PC-3 (cell line): ENCODE data around the gene CORO6. TPM values are rescaled to one million over a fixed set of nuclear protein-coding genes. Genes with fewer than 3 reads are reported as not detected.
A peak's percentile ranks its signal among the peaks of the same experiment; 100 is the strongest.

ENCODE experiments used
- ATAC-seq: fragments of 200-7000 bp; cut with Tn5 transposase; 2 replicates; pipeline ENCODE4 v1.9.1; 2020; ENCODE audit warnings: mild to moderate bottlenecking, moderate library complexity
- BruUV-seq: library from RNA; stranded (reverse); fragments of 400-500 nt; replicated peaks from 2 replicates; lab custom pipeline; 2021; lab: Mats Ljungman, UMichigan
- CTCF ChIA-PET: fragments of 300-600 bp; sonication (Branson Sonifier 250); formaldehyde crosslinking; loops from one replicate; lab custom pipeline; 2022; ENCODE audit warnings: antibody characterized with exemption; lab: Charles Lee
- POLR2A ChIA-PET: fragments of 300-600 bp; sonication (Branson Sonifier 250); formaldehyde crosslinking; loops from one replicate; lab custom pipeline; 2022; ENCODE audit warnings: antibody characterized with exemption; ENCODE audit not compliant: unreplicated experiment; lab: Charles Lee
- DNase-seq: peaks from one replicate; pipeline ENCODE4 v3.0.0-alpha.2; 2015
- H2AFZ ChIP-seq: fragments of 300-600 bp; sonication (generic); 2 replicates; pipeline ENCODE4 v1.6.0; 2016; ENCODE audit warnings: antibody characterized with exemption, low read length
- H3F3A ChIP-seq: fragments of 300-600 bp; sonication (generic); one replicate; pipeline ENCODE4 v1.6.0; 2017; ENCODE audit warnings: antibody characterized with exemption, low read length, control low read depth, mild to moderate bottlenecking; ENCODE audit not compliant: unreplicated experiment
- H3K27ac ChIP-seq: fragments of 300-600 bp; sonication (generic); 2 replicates; pipeline ENCODE4 v1.5.1; 2016; ENCODE audit warnings: mild to moderate bottlenecking, low read length
- H3K27me3 ChIP-seq: fragments of 300-600 bp; sonication (generic); 2 replicates; pipeline ENCODE4 v1.6.1; 2016; ENCODE audit warnings: low read length, mixed read lengths
- H3K36me3 ChIP-seq: fragments of 300-600 bp; sonication (generic); 2 replicates; pipeline ENCODE4 v1.6.1; 2016; ENCODE audit warnings: low read depth, mixed run types, low read length, mixed read lengths
- H3K4me1 ChIP-seq: fragments of 300-600 bp; sonication (generic); 2 replicates; pipeline ENCODE4 v1.5.1; 2016; ENCODE audit warnings: low read length; ENCODE audit not compliant: insufficient read depth
- H3K4me2 ChIP-seq: fragments of 300-600 bp; sonication (generic); 2 replicates; pipeline ENCODE4 v1.6.0; 2016; ENCODE audit warnings: low read length
- H3K4me3 ChIP-seq: fragments of 300-600 bp; sonication (generic); 2 replicates; pipeline ENCODE4 v1.5.1; 2016; ENCODE audit warnings: mild to moderate bottlenecking, low read length, mixed read lengths
- H3K79me2 ChIP-seq: fragments of 300-600 bp; sonication (generic); 2 replicates; pipeline ENCODE4 v1.6.1; 2017; ENCODE audit warnings: low read length, mixed read lengths
- H3K9ac ChIP-seq: fragments of 300-600 bp; sonication (generic); 2 replicates; pipeline ENCODE4 v1.6.0; 2016; ENCODE audit warnings: mild to moderate bottlenecking, low read length
- H3K9me2 ChIP-seq: fragments of 300-600 bp; sonication (generic); replicated peaks from 2 replicates; pipeline ENCODE4 v1.6.1; 2016; ENCODE audit warnings: mixed run types, low read length, mixed read lengths
- H3K9me3 ChIP-seq: fragments of 300-600 bp; sonication (generic); 2 replicates; pipeline ENCODE4 v1.6.1; 2016; ENCODE audit warnings: low read length, mixed read lengths
- H4K20me1 ChIP-seq: fragments of 300-600 bp; sonication (generic); 2 replicates; pipeline ENCODE4 v1.6.1; 2016; ENCODE audit warnings: low read length, mixed read lengths
- CTCF ChIP-seq: fragments of 300-600 bp; sonication (generic); conservative IDR thresholded peaks from 2 replicates; pipeline ENCODE4 v1.5.1; 2017; ENCODE audit warnings: antibody characterized with exemption, low read depth, mild to moderate bottlenecking, low read length
- EZH2 ChIP-seq: fragments of 300-600 bp; sonication (generic); IDR thresholded peaks from one replicate; pipeline ENCODE4 v1.6.1; 2017; ENCODE audit warnings: antibody characterized with exemption, mild to moderate bottlenecking, low read length; ENCODE audit not compliant: unreplicated experiment
- EZH2phosphoT487 ChIP-seq: fragments of 300-600 bp; sonication (generic); IDR thresholded peaks from 2 replicates; pipeline ENCODE4 v1.6.1; 2018; ENCODE audit warnings: mild to moderate bottlenecking, antibody characterized with exemption, low read length, borderline replicate concordance
- intact Hi-C: fragments of 100-400 bp; cut with micrococcal nuclease; formaldehyde crosslinking; loops from 2 replicates; pipeline ENCODE4 v1.9.0; 2023
- total RNA-seq: library from RNA; depleted of rRNA; stranded (reverse); fragments of >200 nt; gene quantifications from 2 replicates; pipeline ENCODE4 v1.2.3, GENCODE V29; 2014

The CORO6 gene
- total RNA-seq, 1 experiment from 2014 or later, result 0.44 TPM

GRCh38 chr17:29620271-29620670, 2.4 kb downstream of the CORO6 start:
- Histone ChIP-seq H4K20me1 (no peaks in the 10 kb centered on the region), H3K27ac (no peak overlapping the region), H3K27me3 (no peaks in the 10 kb centered on the region), H3K4me1 (peaks cover 35% of the 10 kb centered on the region), H3F3A (no peaks in the 10 kb centered on the region), H3K9me2 (no peaks in the 10 kb centered on the region), H3K9ac (no peak overlapping the region), H2AFZ (no peak overlapping the region), H3K36me3 (no peaks in the 10 kb centered on the region), H3K79me2 (no peaks in the 10 kb centered on the region), H3K4me3 (no peak overlapping the region), H3K9me3 (no peaks in the 10 kb centered on the region), H3K4me2 (no peak overlapping the region)
- ChIA-PET POLR2A (no interaction called here), CTCF (interaction anchor here (1.6 kb wide), 1 partner anchor 19 kb away, joined by 4 read pairs; no protein-coding TSS in a partner anchor)
- BruUV-seq, result no TSS peak
- intact Hi-C loops, result no loop called here
- ATAC-seq, result no peak
- DNase-seq, result peak; percentile 47
- TF ChIP-seq EZH2phosphoT487, result no peak
- TF ChIP-seq CTCF, result no peak
- TF ChIP-seq EZH2, result no peak

- TF ChIP-seq EZH2phosphoT487 (no peak), CTCF (0 out of 2 replicates have a peak, but pooled peaks have one; percentile 21), EZH2 (no peak)
- Histone ChIP-seq H3K9ac (no peak overlapping the region), H3K27me3 (no peaks in the 10 kb centered on the region), H3K4me2 (no peak overlapping the region), H3K9me3 (no peaks in the 10 kb centered on the region), H4K20me1 (no peaks in the 10 kb centered on the region), H3K9me2 (no peaks in the 10 kb centered on the region), H3K36me3 (no peaks in the 10 kb centered on the region), H3K4me3 (no peak overlapping the region), H2AFZ (no peak overlapping the region), H3F3A (no peaks in the 10 kb centered on the region), H3K79me2 (no peaks in the 10 kb centered on the region), H3K27ac (no peak overlapping the region), H3K4me1 (peaks cover 32% of the 10 kb centered on the region)
- CTCF ChIA-PET, result interaction anchor here (0.6 to 1.6 kb wide), 2 partner anchors 20 to 46 kb away, joined by 4 read pairs; no protein-coding TSS in a partner anchor
- intact Hi-C loops, result loop anchor here (2.0 kb wide), 1 partner anchor 38 kb away; no protein-coding TSS in a partner anchor
- DNase-seq (no peak), ATAC-seq (no peak)
- no TSS peak for BruUV-seq
- POLR2A ChIA-PET, result no interaction called here
These were observed 3.5 kb downstream of the CORO6 start for GRCh38 chr17:29619251-29619650.
